HG03457 (cell line): ENCODE measurements around the gene NOC4L.

Experiments used
- ATAC-seq: cut with Tn5 transposase; IDR thresholded peaks from one replicate; pipeline ENCODE4 v1.9.1; 2021; ENCODE audit warnings: moderate number of reproducible peaks; ENCODE audit not compliant: unreplicated experiment

NOC4L gene

DNA sequence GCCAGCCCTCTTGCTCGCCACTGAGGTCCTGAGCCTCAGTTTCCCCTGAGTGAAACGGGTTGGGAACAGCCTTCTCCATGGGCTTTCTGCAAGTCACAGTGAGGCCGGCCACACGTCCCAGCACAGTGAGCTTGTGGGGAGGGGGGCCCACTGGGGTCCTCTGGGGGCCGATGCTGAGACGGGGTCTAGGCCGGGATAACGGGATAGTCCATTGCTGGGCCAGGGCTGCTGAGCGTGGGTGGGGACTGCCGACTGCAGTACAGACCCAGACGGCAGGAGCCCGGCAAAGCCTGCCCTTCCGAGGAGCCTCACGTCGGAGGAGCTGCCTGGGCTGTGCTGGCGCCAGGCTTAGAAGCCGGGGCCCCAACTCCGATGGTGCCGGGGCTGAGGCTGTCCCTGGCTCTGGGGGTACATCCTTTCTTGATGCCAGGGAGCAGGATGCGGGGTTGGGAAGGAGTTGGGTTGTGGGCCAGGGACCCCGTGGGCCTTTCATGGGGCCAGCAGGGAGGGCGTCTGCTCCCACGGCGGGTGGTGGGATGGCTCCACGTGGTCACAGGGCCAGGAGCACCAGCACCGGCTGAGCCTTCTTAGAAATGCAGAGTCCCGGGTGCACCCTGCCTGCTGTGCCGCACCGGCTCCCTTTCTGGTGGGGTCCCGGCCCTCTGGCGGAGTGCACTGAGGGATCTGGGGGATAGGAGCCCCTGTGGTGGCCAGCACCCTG lies 24.2 kb downstream of the NOC4L start:
- no peak for ATAC-seq

DNA sequence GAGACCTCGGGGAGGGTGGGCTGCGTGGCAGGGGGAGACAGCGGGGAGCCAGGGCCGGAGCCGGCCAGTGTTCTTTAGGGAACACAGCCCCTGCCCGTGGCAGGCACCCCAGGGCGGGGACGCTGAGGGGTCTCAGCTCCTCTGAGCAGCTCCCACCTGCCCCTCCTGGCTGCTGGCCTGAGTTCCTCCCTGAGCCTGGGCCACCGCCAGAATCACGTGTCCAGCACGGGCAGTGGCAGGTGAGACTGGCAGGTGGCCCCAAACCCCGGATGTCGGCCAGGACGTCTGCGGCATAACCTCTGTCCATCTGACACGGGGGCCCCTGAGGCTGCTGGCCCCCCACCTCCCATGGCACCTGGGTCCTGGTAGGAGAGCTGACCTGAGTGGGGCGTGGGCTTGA lies 25.1 kb downstream of the NOC4L start:
- ATAC-seq, result no peak

DNA sequence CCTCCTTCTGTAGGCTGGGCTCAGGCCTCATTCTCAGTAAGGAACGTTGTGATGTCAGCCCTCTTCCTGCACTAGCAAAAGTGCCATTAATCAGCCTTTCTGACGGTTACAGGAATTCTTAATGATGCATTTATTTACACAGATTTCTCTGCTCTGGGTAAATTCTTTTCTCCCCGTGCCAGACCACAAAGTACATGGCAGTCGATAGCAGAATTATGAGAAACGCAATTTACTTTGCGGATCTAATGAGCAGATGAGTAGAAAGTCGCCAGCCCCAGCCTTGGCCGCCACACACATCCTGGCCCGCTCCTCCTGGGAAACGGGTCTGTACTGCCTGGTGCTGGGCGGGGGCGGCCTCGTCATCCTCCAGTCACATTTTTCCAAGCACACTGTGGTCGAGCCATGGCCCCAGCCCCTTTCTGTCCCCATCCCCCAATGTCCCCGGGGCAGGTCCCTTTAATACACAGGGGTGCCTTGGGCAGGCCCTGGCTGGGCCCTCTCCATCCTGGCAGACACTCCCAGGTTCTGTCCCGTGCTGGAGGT lies 25.9 kb downstream of the NOC4L start:
- no peak for ATAC-seq

DNA sequence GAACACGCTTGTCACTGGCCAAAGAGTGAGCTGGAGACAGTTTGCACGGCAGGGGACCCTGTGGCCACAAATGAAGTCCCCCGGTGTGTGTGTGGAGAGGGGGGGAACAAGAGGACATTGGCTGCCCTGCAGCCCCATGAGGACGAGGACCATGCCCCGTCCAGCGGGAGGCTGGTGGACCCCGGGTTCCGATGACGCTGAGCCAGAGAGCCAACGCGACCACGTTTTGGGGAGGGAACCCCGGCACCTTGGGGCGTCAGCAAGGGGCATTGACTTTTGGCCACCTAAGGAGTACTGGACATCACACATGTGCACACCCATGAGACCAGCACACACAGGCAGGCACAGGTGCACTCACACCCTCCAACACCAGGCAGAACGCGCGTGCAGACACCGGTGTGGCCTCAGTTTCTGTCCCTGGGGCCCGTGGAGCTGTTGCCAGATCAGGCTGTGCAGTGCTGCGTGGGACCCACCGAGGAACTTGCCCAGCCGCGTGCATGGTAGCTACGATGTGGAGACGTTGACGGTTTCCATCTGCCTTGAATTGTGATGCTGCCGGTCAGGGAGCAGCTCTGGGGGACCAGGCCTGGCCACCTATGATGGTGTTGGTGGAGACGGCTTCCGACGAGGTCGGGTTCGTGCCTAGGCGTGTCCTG lies 26.5 kb downstream of the NOC4L start:
- no peak for ATAC-seq

DNA sequence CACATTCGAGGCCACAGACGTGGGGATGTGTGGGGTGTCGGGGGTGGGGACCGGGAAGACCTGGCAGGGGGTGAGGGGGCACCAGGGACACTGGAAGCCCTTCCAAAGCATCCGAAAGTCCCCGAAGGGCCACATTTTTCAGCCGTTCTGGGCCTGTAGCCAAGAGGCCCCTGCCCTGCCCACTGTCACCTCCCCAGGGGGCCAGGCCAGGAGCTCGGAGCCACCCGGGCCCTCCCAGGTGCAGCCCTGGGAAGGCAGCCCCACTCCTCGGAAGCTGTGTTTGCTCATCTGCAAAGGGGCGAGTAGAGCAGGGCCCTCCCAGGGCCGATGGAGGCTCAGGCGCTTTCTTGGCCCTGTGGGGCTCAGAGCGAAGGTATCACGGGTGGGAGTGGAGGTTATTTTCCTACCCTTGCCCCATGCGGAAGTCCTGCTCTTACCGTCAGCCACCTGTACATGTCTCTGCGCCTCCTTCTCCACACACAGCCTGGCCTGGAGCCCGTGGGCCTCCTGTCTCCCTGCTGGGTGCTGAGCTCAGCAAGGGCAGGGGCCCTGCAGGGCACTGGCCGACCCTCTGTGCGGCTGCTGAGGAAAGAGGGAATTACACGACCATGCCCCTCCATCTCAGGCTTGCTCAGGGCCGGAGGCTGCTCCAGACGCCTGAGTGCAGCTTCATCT lies 27.2 kb downstream of the NOC4L start:
- no peak for ATAC-seq

DNA sequence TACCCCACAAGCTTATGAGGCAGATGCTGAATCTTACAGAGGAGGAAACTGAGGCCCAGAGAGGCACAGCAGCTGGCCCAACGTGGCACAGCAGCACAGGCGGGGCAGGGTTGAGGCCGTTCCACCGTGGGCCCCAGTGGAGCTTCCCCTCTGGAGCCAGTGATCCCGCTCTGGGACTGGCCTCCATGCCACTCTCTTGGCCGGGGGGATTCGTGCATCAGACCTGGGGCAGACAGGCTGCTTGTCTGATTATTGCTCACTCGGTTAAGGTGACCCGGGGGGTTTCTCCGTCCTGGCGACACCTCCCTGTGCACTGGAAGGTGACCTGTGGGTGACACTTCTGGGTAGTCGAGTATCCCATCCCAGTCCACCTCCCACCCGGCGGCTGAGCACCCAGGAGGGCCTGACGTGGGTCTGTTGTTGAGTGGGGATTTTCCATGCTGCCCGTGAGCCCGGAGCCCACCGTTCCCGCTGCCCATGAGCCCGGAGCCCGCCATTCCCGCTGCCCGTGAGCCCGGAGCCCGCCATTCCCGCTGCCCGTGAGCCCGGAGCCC lies 27.8 kb downstream of the NOC4L start:
- no peak for ATAC-seq

DNA sequence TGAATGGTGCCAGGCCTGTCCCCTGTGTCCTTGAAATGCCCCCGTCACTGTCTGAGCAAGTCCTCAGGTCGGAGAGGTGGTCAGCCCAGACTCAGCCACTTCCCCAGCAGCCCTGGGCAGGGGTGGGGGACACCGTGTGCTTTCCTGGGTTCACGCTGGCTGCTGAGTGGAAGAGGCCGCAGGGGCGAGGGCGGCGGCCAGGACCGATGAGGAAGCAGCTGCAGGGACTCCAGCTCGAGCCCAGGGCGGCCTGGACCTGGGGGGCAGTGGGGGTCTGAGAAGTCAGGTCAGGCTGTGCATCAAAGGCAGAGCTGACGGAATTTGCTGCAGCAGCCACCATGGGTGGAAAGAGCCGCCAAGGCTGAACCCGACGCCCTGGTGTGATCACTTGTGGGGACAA lies 28.4 kb downstream of the NOC4L start:
- no peak for ATAC-seq

DNA sequence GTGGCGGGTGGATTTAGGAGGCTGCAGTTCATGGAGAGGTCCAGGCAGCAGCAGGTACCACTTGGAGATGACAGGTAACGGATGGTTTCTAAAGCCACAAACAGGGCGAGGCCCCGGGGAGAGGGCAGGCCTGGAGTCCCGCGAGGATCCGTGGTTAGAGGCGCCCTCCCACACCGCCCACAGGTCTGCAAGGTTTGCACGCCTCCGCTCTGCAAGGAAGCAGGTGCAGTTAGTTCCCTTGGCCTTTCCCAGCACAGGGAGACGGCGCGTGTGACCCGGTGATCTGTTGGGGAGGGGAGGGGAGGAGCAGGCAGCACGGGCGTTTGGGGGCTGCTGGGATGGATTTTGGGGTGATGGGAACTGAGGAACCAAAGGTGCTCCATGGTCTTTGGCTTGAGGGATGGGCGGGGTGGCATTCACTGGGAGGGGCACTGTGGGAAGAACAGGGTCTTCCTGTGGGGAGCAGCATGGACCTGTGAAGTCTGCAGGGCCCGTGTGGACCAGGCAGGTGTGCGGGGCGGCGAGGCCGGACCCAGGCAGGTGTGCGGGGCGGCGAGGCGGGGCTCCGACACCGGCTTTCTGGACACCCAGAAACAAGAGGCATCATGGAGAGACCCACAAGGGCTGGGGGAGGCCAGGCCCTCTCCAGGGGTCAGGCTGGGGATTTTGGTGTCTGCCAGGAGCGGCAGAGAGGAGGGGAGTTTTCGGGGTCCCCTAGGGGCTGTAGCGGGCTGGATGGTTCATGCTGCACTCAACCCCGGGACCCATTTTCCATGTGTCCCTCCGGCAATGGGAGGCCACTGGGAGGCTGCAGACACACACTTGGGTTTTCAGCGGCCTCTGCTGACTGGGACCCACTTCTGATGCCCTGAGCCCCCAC lies 29.1 kb downstream of the NOC4L start:
- no peak for ATAC-seq

DNA sequence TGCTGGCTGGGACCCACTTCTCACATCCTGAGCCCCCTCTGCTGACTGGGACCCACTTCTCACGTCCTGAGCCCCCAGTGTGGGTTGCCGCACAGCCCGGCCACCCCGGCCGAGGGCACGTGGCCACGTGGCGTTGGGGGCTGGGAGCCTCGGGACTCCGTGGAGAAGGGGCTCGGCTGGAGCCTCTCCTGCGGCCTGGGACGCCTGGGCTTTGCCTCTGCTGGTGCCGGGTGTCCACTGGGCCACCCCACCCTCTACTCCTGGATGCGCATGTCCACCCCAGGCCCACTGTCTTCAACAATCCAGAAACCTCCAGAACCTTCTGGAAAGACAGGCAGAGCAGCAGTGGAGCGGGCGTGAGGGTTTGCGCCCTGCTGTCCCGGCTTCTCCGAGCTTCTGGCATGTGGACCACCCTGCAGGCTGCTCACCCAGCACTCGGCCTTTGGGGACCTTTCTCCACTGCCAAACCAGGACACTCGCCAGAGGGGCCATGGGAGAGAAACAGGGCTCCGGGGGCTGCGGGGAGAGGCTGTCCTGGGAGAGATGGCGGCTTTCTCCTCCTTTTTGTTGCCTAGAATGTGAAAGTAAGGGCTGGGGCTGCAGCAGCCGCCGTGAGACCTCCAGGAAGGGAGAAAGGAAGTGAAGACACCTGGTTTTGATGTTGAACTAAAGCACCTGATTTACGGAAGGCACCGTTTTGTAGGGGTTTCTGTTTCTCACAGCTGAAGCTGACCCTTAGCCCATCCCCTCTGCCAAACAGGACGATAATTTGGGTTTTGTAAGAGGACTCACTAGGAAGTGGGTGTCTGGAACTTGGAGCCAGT lies 30.0 kb downstream of the NOC4L start:
- no peak for ATAC-seq

DNA sequence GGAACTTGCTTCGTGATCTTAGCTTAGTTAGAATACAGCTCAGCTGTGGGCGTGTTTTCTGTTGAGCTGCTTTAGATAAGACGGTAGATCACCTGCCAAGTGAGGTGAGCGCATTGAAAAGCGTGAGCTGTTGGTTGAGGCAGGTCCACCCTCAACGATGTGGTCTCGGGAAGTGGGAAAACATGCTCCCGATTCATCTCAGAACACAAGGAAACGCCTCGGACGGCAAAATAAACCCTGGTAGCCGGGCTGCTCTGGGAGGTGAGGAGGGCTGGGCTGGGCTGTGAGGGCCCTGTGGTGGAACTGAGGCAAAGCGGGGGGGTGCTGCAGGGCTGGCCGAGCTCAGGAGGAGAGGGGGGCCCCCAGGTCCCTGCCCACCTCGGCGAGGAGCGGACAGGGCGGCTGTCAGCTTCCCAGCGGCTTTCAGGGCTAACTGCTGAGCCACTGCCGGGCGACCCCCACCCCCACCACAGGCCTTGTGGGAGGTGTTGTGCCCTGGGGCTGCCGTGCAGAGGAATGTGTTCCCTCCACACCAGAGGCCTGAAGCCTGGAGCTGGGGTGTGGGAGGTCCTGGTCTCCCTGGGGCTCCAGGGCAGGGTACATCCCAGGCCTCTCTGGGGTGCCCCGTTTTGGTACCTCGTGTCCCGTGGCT lies 30.7 kb downstream of the NOC4L start:
- no peak for ATAC-seq

DNA sequence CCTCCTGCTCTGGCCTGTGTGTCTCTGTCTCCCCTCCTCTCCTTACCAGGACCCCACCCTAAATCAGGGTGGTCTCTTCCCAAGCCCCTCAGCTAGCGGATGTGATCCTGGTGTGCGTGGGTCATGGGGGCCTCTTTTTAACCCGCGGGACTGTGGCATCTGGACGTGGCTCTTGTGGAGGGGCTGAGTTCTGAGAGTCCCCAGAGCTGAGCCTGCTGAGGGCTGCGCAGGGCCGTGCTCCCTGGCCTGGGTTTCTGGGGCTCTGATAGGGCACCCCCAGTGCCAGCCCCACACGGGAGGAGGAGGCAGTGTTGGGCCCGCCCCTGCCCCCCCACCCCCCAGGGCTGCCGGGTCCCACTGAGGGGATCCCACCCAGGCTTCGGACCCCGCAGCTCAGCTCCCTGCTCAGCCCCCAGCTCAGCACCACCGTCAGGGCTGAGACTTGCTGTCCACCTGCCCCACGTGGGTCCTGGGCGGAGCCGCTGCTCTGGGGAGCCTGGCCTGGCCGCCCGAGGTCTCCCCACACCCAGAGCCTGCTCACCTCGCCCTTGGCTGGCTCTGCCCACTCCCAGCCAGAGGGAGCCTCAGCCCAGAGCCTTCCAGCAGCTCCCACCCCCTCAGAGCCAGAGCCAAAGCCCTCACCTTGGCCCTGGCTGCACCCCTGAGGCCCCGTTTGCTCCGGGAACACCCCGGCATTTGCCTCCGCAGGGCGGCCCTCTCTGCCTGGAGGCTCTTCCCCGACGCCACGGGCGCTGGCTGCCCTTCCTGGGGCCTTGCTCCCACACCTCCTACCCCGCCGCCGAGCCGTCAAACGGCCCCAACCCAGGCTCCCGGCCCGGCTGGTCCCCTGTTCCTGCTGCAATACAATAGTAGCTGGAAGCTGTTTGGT lies 31.5 kb downstream of the NOC4L start:
- ATAC-seq, result no peak

DNA sequence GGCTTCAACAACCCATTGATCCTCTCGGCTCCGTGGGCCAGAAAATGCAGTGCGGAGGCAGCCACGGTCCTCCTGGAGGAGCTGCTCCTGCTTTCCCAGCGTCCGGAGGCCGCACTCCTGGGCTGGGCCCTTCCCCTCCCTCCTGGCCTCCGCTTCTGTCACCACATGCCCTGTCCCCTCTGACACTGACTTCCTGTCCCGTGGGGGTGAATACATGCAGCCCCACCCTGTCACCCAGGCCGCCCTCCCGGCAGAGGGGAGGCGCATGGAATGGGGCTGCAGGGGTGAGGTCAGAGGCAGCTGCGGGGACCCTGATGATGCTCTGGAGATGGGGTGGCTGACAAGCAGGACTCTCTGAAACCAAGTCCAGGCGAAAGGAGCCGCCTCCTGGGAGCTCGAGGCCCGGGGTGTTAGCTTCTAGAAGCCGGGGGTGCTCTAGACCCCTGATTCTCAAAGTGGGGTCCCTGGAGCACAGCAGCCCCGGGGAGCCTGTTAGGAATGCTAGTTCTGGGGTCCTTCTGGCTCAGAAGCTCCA lies 32.2 kb downstream of the NOC4L start:
- ATAC-seq, result no peak

DNA sequence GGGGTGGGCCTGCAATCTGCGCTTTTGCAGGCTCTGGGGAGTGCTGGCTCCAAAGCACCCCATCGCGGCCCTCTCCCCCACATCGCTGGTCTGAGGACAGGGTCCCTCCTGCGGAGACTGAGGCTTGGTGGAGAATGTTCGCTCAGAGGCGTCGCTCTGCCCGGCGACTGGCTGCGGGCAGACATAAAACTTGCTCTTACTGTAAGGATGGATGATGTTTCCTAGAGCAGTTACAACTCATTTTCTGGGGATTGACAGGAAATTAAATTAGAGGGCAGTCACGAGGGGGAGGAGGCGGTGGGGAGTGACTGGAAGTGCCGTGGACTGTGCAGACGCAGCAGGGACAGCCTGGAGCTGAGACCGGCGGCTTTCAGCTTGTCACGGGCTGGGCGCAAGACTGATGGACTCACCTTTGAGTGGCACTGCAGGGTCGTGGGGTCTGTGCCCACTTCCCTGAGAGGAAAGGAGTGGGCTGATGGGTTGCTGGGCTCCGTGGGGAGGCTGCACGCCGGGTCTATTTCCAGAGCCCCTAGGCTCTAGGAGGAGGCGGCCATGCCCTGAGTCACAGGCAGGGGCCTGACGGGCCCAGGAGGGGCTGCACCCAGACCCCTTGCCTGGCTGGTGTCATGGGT lies 32.8 kb downstream of the NOC4L start:
- ATAC-seq, result no peak

DNA sequence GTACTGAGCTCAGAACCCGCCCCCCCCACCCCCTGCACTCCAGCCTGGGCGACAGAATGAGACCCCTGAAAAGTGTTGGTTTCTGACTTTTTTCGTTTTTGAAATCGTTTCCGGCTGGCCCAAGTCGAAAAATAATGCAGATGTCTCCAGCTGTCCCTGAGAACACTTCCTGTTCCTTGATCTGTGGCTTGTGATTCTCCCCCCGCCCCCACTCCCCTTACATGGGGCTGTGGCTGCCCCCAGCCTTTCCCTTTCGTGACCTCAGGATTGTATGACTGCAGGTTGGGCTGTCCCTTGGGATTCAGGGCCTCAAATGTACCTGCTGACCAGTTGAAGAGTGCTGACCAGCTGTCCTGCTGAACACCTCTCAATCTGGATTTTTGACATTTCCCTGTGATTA lies 34.1 kb downstream of the NOC4L start:
- ATAC-seq, result no peak

DNA sequence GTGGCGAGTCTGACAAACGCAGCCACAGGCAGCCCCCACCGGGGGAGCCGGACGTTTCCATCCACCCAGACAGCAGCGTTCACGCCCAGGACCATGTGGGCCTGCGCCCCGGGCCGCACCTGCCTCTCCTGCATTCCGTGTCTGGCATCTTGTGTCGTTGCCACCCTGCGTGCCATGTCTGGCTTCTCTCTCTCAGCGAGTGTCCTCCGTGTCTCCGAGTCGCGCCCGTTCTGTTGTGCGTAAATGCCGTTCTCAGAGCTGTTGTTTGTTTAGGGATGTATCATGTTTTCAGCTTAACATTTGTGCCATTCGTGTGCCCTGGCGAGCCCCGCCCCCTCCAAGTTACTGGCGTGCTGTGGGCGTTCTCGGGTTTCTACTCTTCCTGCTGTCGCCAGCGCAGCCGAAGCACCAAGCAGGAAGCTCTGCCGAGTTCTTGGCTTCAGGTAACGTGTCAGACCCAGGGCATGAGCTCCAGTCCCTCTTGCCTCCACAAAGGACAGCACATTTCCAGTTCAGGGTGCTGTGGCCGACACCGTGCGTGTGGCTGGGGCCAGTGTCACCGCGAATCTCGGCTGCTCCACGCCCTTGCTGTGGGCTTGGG lies 34.6 kb downstream of the NOC4L start:
- ATAC-seq, result no peak

DNA sequence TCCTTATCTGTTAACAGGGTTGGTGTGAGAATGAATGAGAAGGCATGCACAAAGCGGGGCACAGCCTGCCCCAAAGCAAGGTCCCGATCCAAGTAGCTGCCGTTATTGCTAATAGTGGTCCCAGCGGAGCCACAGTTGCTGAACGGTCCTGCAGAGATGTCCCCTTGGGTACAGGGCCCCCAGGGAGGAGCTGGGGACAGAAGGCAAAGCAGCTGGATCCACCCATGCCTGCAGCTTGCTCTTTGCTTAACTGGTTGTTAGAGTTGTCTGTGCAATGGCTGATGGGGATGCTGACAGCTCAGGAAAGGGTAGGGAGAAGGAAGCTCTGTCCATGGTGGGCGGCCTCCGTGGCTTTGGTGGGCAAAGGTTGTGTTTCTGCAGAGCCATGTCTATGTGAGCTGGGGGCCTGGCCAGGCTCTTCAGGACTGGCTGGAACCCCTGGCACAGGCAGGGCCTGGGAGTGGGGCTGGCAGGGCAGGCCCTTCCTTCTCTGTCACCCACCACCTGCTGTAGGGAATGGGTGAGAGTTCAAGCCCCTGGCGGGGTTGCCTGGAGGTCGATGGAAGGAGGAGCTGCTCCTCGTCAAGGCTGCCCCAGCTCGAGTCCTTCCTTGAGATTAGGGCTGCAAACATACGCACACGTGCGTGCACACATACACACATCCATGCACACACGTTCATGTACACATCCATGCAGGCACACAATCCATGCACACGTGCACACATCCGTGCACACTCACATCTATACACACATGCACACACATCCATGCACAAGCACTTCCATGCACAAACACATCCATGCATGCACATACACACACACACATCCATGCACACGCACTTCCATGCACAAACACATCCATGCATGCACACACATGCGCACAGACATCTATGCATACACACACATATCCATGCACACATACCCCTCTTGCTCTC lies 35.4 kb downstream of the NOC4L start:
- no peak for ATAC-seq
